Fibroblast of lung (primary cell): ENCODE data around the gene CAPZB.

Source experiments
- EZH2 ChIP-seq: IDR thresholded peaks from 2 replicates; pipeline ENCODE4 v1.5.1; 2012; ENCODE audit warnings: low read length, control low read depth, mild to moderate bottlenecking; ENCODE audit errors: missing control alignments
- TF ChIP-seq, protein P1 (sequence below), 2 donors: IDR thresholded peaks in 1 of 2; conservative IDR thresholded peaks in 1 of 2; 1 replicate in 1 of 2; 2 replicates in 1 of 2; pipeline ENCODE4 v1.5.1; 2011 to 2012; ENCODE audit warnings: low read length in 2 of 2, control low read depth in 1 of 2, inconsistent platforms in 1 of 2, low read depth in 1 of 2, mild to moderate bottlenecking in 1 of 2

DNA sequence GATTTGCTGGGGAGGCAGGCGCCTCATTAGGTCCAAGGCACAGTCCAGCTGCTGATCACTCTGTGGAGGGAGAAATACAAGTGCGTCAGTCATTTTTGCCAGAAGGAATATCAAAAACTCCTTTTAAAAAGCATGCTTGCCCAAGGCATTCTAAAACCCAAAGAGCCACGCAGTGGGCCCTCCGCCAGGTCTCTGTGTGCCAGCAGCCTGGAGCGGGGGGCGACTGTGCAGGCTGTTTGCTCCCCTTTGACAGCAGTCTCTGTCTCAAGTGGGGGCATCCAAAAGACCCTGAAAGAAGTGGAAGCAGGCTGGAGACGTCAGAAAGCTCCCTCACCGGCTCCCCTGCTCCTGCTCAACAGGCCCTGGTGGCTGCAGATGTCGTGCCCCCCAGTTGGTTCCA lies 65.6 kb downstream of the CAPZB start:
- TF ChIP-seq, protein P1, sequence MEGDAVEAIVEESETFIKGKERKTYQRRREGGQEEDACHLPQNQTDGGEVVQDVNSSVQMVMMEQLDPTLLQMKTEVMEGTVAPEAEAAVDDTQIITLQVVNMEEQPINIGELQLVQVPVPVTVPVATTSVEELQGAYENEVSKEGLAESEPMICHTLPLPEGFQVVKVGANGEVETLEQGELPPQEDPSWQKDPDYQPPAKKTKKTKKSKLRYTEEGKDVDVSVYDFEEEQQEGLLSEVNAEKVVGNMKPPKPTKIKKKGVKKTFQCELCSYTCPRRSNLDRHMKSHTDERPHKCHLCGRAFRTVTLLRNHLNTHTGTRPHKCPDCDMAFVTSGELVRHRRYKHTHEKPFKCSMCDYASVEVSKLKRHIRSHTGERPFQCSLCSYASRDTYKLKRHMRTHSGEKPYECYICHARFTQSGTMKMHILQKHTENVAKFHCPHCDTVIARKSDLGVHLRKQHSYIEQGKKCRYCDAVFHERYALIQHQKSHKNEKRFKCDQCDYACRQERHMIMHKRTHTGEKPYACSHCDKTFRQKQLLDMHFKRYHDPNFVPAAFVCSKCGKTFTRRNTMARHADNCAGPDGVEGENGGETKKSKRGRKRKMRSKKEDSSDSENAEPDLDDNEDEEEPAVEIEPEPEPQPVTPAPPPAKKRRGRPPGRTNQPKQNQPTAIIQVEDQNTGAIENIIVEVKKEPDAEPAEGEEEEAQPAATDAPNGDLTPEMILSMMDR (conservative IDR thresholded peaks at IDR 0.05 in 1 of 2, IDR thresholded peaks at IDR 0.05 in 1 of 2; ENCODE audit: low read depth in 1 of 2, low read length in 2 of 2) = no peak
- TF ChIP-seq EZH2 = no peak
